GM12878 (cell line): ENCODE results near the gene ITGBL1. TPM values are rescaled to one million over a fixed set of nuclear protein-coding genes. Genes with fewer than 3 reads are reported as not detected.

ENCODE experiments used
- ATAC-seq: fragments of 200-7000 bp; cut with Tn5 transposase; 3 replicates; pipeline ENCODE4 v1.9.1; 2020; ENCODE audit warnings: mild to moderate bottlenecking, moderate library complexity
- BruUV-seq: library from RNA; stranded (reverse); fragments of 400-500 nt; replicated peaks from 2 replicates; lab custom pipeline; 2021; lab: Mats Ljungman, UMichigan
- CTCF ChIA-PET: fragments of 300-600 bp; sonication (Branson Sonifier 250); formaldehyde crosslinking; extraction: SDS; loops from one replicate; lab custom pipeline; 2021; ENCODE audit warnings: inconsistent platforms; lab: Yijun Ruan, JAX
- POLR2A ChIA-PET: fragments of 350-600 bp; formaldehyde crosslinking; extraction: SDS; loops from one replicate; lab custom pipeline; 2021; ENCODE audit warnings: inconsistent platforms; lab: Charles Lee
- RAD21 ChIA-PET: fragments of 300-600 bp; sonication (Branson Sonifier 250); formaldehyde crosslinking; loops from one replicate; lab custom pipeline; 2023; ENCODE audit warnings: antibody characterized with exemption; ENCODE audit not compliant: unreplicated experiment; lab: Charles Lee
- SMC1A ChIA-PET: fragments of 300-600 bp; sonication (Branson Sonifier 250); formaldehyde crosslinking; loops from one replicate; lab custom pipeline; 2023; ENCODE audit not compliant: unreplicated experiment, uncharacterized antibody; lab: Charles Lee
- DNase-seq: peaks from one replicate; pipeline ENCODE4 v3.0.0-alpha.2; 2011; ENCODE audit warnings: low read depth, low spot score
- FAIRE-seq: peaks from 3 replicates; lab custom pipeline; 2011; peaks lifted over from hg19 to GRCh38; lab: Jason Lieb, UNC
- H2AFZ ChIP-seq: 2 replicates; pipeline ENCODE4 v1.6.0; 2011; ENCODE audit warnings: low read depth, low read length, control low read depth; ENCODE audit not compliant: control insufficient read depth
- H3K27ac ChIP-seq: 2 replicates; pipeline ENCODE4 v1.5.1; 2011; ENCODE audit warnings: control low read depth; ENCODE audit not compliant: control insufficient read depth, insufficient read depth
- H3K27me3 ChIP-seq, 2 experiments: replicated peaks in 1 of 2; 2 replicates each; pipeline versions ENCODE4 v1.6.0 to v1.6.1; 2011; ENCODE audit warnings: low read length in 1 of 2; ENCODE audit not compliant: control insufficient read depth in 2 of 2, insufficient read depth in 2 of 2
- H3K36me3 ChIP-seq, 2 experiments: 2 replicates each; pipeline ENCODE4 v1.5.1; 2011; ENCODE audit warnings: low read length in 1 of 2; ENCODE audit not compliant: control insufficient read depth in 2 of 2, insufficient read depth in 2 of 2
- H3K4me1 ChIP-seq: 2 replicates; pipeline ENCODE4 v1.6.1; 2011; ENCODE audit warnings: mild to moderate bottlenecking, low read length, moderate library complexity, mixed read lengths; ENCODE audit not compliant: control insufficient read depth, insufficient read depth
- H3K4me2 ChIP-seq: 2 replicates; pipeline ENCODE4 v1.6.0; 2011; ENCODE audit warnings: control low read depth; ENCODE audit not compliant: control insufficient read depth, insufficient read depth
- H3K4me3 ChIP-seq: fragments of 200-600 bp; sonication (generic); 2 replicates; pipeline ENCODE4 v1.5.1; 2016
- H3K79me2 ChIP-seq: 2 replicates; pipeline ENCODE4 v1.6.0; 2011; ENCODE audit warnings: low read length; ENCODE audit not compliant: control insufficient read depth, insufficient read depth
- H3K9ac ChIP-seq: 2 replicates; pipeline ENCODE4 v1.8.0; 2011; ENCODE audit warnings: low read length, control low read depth, mixed read lengths; ENCODE audit not compliant: control insufficient read depth, insufficient read depth
- H3K9me3 ChIP-seq: replicated peaks from 3 replicates; pipeline ENCODE4 v1.5.1; 2011; ENCODE audit warnings: mild to moderate bottlenecking, low read length; ENCODE audit not compliant: control insufficient read depth, insufficient read depth
- H4K20me1 ChIP-seq: 2 replicates; pipeline ENCODE4 v1.6.0; 2011; ENCODE audit not compliant: control insufficient read depth, insufficient read depth
- ATF3 ChIP-seq: IDR thresholded peaks from 2 replicates; pipeline ENCODE4 v1.6.1; 2011; ENCODE audit warnings: low read depth, mild to moderate bottlenecking, low read length, moderate library complexity, borderline replicate concordance; ENCODE audit errors: extremely low read depth
- BCL3 ChIP-seq: IDR thresholded peaks from 2 replicates; pipeline ENCODE4 v1.6.1; 2011; ENCODE audit warnings: borderline replicate concordance, low read depth, mild to moderate bottlenecking, moderate library complexity, low read length; ENCODE audit not compliant: insufficient read depth, poor library complexity, severe bottlenecking
- BHLHE40 ChIP-seq, 2 experiments: fragments of 450-650 bp in 1 of 2; IDR thresholded peaks; 2 replicates each; pipeline ENCODE4 v1.6.1; 2011 to 2017; ENCODE audit warnings: low read depth in 2 of 2, borderline replicate concordance in 1 of 2, improper control_type of control experiment in 1 of 2, low read length in 1 of 2, mild to moderate bottlenecking in 1 of 2
- CBX5 ChIP-seq: sonication (generic); IDR thresholded peaks from 2 replicates; pipeline ENCODE4 v1.6.1; 2016; ENCODE audit warnings: low read depth, moderate library complexity, mild to moderate bottlenecking, inconsistent platforms
- DPF2 ChIP-seq: fragments of 450-650 bp; IDR thresholded peaks from 2 replicates; pipeline ENCODE4 v1.6.1; 2017; ENCODE audit warnings: mild to moderate bottlenecking
- EP300 ChIP-seq, 2 experiments: fragments of 150-350 bp in 1 of 2; IDR thresholded peaks; 2 replicates each; pipeline ENCODE4 v1.6.1; 2011 to 2012; ENCODE audit warnings: low read depth in 2 of 2, low read length in 2 of 2, borderline replicate concordance in 1 of 2, improper control_type of control experiment in 1 of 2, inconsistent platforms in 1 of 2; ENCODE audit not compliant: control insufficient read depth in 1 of 2
- HDAC6 ChIP-seq: fragments of 200-600 bp; sonication (generic); IDR thresholded peaks from one replicate; pipeline ENCODE4 v1.8.0; 2017; ENCODE audit warnings: antibody characterized with exemption; ENCODE audit not compliant: unreplicated experiment
- JUNB ChIP-seq: IDR thresholded peaks from 2 replicates; pipeline ENCODE4 v1.6.1; 2016; ENCODE audit warnings: antibody characterized with exemption, mild to moderate bottlenecking
- MEF2B ChIP-seq: fragments of 450-650 bp; IDR thresholded peaks from 2 replicates; pipeline ENCODE4 v1.6.1; 2018; ENCODE audit warnings: mild to moderate bottlenecking, moderate library complexity; ENCODE audit not compliant: partially characterized antibody, poor library complexity, severe bottlenecking
- MXI1 ChIP-seq: fragments of 150-350 bp; IDR thresholded peaks from 2 replicates; pipeline ENCODE4 v1.6.1; 2011; ENCODE audit warnings: low read depth, mild to moderate bottlenecking, inconsistent platforms, low read length, improper control_type of control experiment
- MYB ChIP-seq: fragments of 150-350 bp; IDR thresholded peaks from 2 replicates; pipeline ENCODE4 v1.6.1; 2014; ENCODE audit warnings: mild to moderate bottlenecking, low read depth, low read length, borderline replicate concordance
- NFYA ChIP-seq: IDR thresholded peaks from 2 replicates; pipeline ENCODE4 v1.6.1; 2011; ENCODE audit warnings: low read depth, mild to moderate bottlenecking, low read length, improper control_type of control experiment, borderline replicate concordance
- PAX8 ChIP-seq: fragments of 450-650 bp; IDR thresholded peaks from 2 replicates; pipeline ENCODE4 v1.6.1; 2017; ENCODE audit warnings: mild to moderate bottlenecking, moderate library complexity
- PML ChIP-seq: IDR thresholded peaks from 2 replicates; pipeline ENCODE4 v1.6.1; 2012; ENCODE audit warnings: low read length, inconsistent platforms
- POLR2AphosphoS5 ChIP-seq: IDR thresholded peaks from 2 replicates; pipeline ENCODE4 v1.6.1; 2011; ENCODE audit warnings: mild to moderate bottlenecking, low read length, inconsistent platforms
- SUZ12 ChIP-seq: fragments of 200-600 bp; sonication (generic); IDR thresholded peaks from one replicate; pipeline ENCODE4 v1.6.1; 2018; ENCODE audit warnings: antibody characterized with exemption, mild to moderate bottlenecking; ENCODE audit not compliant: unreplicated experiment
- TARDBP ChIP-seq: IDR thresholded peaks from 2 replicates; pipeline ENCODE4 v1.6.1; 2016; ENCODE audit warnings: borderline replicate concordance
- ZNF622 ChIP-seq: fragments of 450-650 bp; IDR thresholded peaks from 2 replicates; pipeline ENCODE4 v1.6.1; 2017; ENCODE audit warnings: mild to moderate bottlenecking, inconsistent platforms
- WGBS: methylation state at CpG from one replicate; pipeline ENCODE4 v1.1.6; 2016; ENCODE audit warnings: low lambda C conversion rate; ENCODE audit not compliant: insufficient replicate concordance, insufficient coverage; ENCODE audit errors: missing lambda C conversion rate; 5-methylcytosine and 5-hydroxymethylcytosine counted together
- in situ Hi-C: fragments of 300-500 bp; cut with MboI; formaldehyde crosslinking; loops from 9 replicates; pipeline ENCODE4 v1.14.3; 2018; ENCODE audit warnings: mixed read lengths
- intact Hi-C: fragments of 100-400 bp; cut with micrococcal nuclease; formaldehyde crosslinking; loops from one replicate; pipeline ENCODE4 v1.14.2; 2022; ENCODE audit not compliant: unreplicated experiment
- polyA plus RNA-seq, 11 experiments: library from polyadenylated mRNA; depleted of rRNA in 4 of 11; unstranded in 6 of 11; stranded (reverse) in 5 of 11; fragments of >200 nt; fragmentation: Nextera tagmentation in 4 of 11; fragmentation: Illumina TruSeq in 1 of 11; extraction: Ambion mirVana in 4 of 11; extraction: Trizol in 1 of 11; gene quantifications; 1 replicate in 1 of 11; 2 replicates in 10 of 11; pipeline versions ENCODE4 v1.2.1 to v1.2.3, GENCODE V29; 2011 to 2016; ENCODE audit warnings: inconsistent platforms in 2 of 11, missing spikeins in 2 of 11, low read depth in 1 of 11
- total RNA-seq, 4 experiments: library from RNA; depleted of rRNA in 3 of 4; stranded (reverse); fragments of >200 nt in 3 of 4; fragmentation: Illumina TruSeq in 1 of 4; extraction: Trizol in 1 of 4; gene quantifications; 2 replicates each; pipeline versions ENCODE4 v1.2.1 to v1.2.3, GENCODE V29; 2013 to 2021

The ITGBL1 gene
- total and polyA plus RNA-seq, 10 of the 15 experiments (the other 5 are each of a cell fraction or from before 2014, with no cell fraction given), result 0.17 to 2.8 (median 0.28) TPM; not detected in 3

- ATAC-seq, result no peak
- Histone ChIP-seq H3K4me3 (no peak overlapping the region), H2AFZ (no peak overlapping the region), H3K4me1 (no peaks in the 10 kb centered on the region), H3K4me2 (no peak overlapping the region), H3K9me3 (no peaks in the 10 kb centered on the region), H4K20me1 (no peaks in the 10 kb centered on the region), H3K36me3 (no peaks in the 10 kb centered on the region), H3K79me2 (no peaks in the 10 kb centered on the region), H3K27me3 (no peaks in the 10 kb centered on the region), H3K9ac (no peak overlapping the region), H3K27ac (no peak overlapping the region)
- in situ Hi-C loops, result no loop called here
- intact Hi-C loops, result no loop called here
- ChIA-PET RAD21 (no interaction called here), POLR2A (no interaction called here), SMC1A (no interaction called here), CTCF (no interaction called here)
- no peak for FAIRE-seq
- BruUV-seq, result no TSS peak
- TF ChIP-seq MEF2B, result no peak
- no peak for TF ChIP-seq PML
- no peak for TF ChIP-seq POLR2AphosphoS5
- TF ChIP-seq ATF3, result no peak
- TF ChIP-seq CBX5, result no peak
- TF ChIP-seq PAX8, result no peak
- no peak for TF ChIP-seq JUNB
- no peak for DNase-seq
These were observed 229.4 kb downstream of the ITGBL1 start for GRCh38 chr13:101681834-101682233.

GRCh38 chr13:101686003-101686402 is 233.5 kb downstream of the ITGBL1 start:
- Histone ChIP-seq H4K20me1 (no peaks in the 10 kb centered on the region), H3K9me3 (no peaks in the 10 kb centered on the region), H2AFZ (no peak overlapping the region), H3K4me1 (no peaks in the 10 kb centered on the region), H3K79me2 (no peaks in the 10 kb centered on the region), H3K4me3 (no peak overlapping the region), H3K9ac (no peak overlapping the region), H3K4me2 (no peak overlapping the region), H3K36me3 (no peaks in the 10 kb centered on the region), H3K27ac (no peak overlapping the region), H3K27me3 (no peaks in the 10 kb centered on the region)
- in situ Hi-C loops, result no loop called here
- ChIA-PET RAD21 (no interaction called here), CTCF (interaction anchor here (0.8 to 0.9 kb wide), 2 partner anchors 14 to 24 kb away, joined by 3 read pairs; no protein-coding TSS in a partner anchor), POLR2A (interaction anchor here (0.6 kb wide), 1 partner anchor 82 kb away, joined by 3 read pairs; no protein-coding TSS in a partner anchor), SMC1A (interaction anchor here (0.9 to 1.5 kb wide), 5 partner anchors 14 to 107 kb away, joined by 3 to 5 read pairs (median 4); no protein-coding TSS in a partner anchor)
- FAIRE-seq (no peak), DNase-seq (no peak), ATAC-seq (peak; percentile 78)
- intact Hi-C loops, result no loop called here
- WGBS, result 19% methylated on average over 2 of the region's 2 CpGs
- BruUV-seq, result no TSS peak
- TF ChIP-seq ZNF622 (no peak), MXI1 (no peak), SUZ12 (no peak), HDAC6 (no peak), NFYA (no peak), BCL3 (no peak), TARDBP (no peak), BHLHE40 (IDR thresholded peaks at IDR 0.05; ENCODE audit: borderline replicate concordance in 1 of 2, low read depth in 2 of 2, low read length in 1 of 2) (no peak), DPF2 (no peak), MYB (no peak), EP300 (IDR thresholded peaks at IDR 0.05; ENCODE audit: borderline replicate concordance in 1 of 2, control insufficient read depth in 1 of 2, low read depth in 2 of 2, low read length in 2 of 2) (no peak)
